Prostate gland (tissue), 2 donors: ENCODE measurements around the gene SLC24A3. TPM values are rescaled to one million over a fixed set of nuclear protein-coding genes. Genes with fewer than 3 reads are reported as not detected.

Source experiments
- DNase-seq: peaks from one replicate; pipeline ENCODE4 v3.0.0-alpha.2; 2019; ENCODE audit warnings: low spot score
- H3K27ac ChIP-seq, 2 donors: fragments of 200-600 bp; sonication (generic); 2 replicates each; pipeline ENCODE4 v1.5.1; 2017 to 2019
- H3K27me3 ChIP-seq: fragments of 200-600 bp; sonication (generic); replicated peaks from 2 replicates; pipeline ENCODE4 v1.5.1; 2019; ENCODE audit not compliant: insufficient read depth
- H3K36me3 ChIP-seq, 2 donors: fragments of 200-600 bp; sonication (generic); 1 replicate in 1 of 2; 2 replicates in 1 of 2; pipeline versions ENCODE4 v1.5.1 to v1.8.1; 2017 to 2019
- H3K4me1 ChIP-seq: fragments of 200-600 bp; sonication (generic); replicated peaks from 2 replicates; pipeline ENCODE4 v1.5.1; 2019
- H3K4me3 ChIP-seq, 2 donors: fragments of 200-600 bp; sonication (generic); 2 replicates each; pipeline ENCODE4 v1.5.1; 2017 to 2019
- H3K9me3 ChIP-seq: fragments of 200-600 bp; sonication (generic); 2 replicates; pipeline ENCODE4 v1.5.1; 2017
- CTCF ChIP-seq, 4 experiments: fragments of 200-600 bp in 2 of 4; fragments of 450-650 bp in 2 of 4; sonication (generic) in 2 of 4; IDR thresholded peaks; 1 replicate in 3 of 4; 2 replicates in 1 of 4; pipeline ENCODE4 v1.5.1; 2016 to 2019; ENCODE audit warnings: antibody characterized with exemption in 4 of 4, mild to moderate bottlenecking in 2 of 4, moderate library complexity in 2 of 4
- POLR2A ChIP-seq: fragments of 450-650 bp; IDR thresholded peaks from one replicate; pipeline ENCODE4 v1.6.1; 2016; ENCODE audit warnings: antibody characterized with exemption, mild to moderate bottlenecking
- POLR2AphosphoS5 ChIP-seq: sonication (generic); formaldehyde crosslinking; IDR thresholded peaks from one replicate; pipeline ENCODE4 v1.6.1; 2017; ENCODE audit warnings: antibody characterized with exemption
- WGBS: methylation state at CpG from one replicate; pipeline ENCODE4 v1.1.5; 2018; 5-methylcytosine and 5-hydroxymethylcytosine counted together
- intact Hi-C: fragments of 100-400 bp; cut with DNase I; formaldehyde crosslinking; loops from one replicate; pipeline ENCODE4 v1.14.2; 2022
- total RNA-seq, 2 donors: library from RNA; depleted of rRNA; stranded (reverse); fragments of >200 nt; gene quantifications; one replicate each; pipeline ENCODE4 v1.1.0, GENCODE V29; 2016

The SLC24A3 gene
- total RNA-seq, 2 donors from 2014 or later: 4.6 to 8.0 TPM

- Histone ChIP-seq H3K4me3 (no peak overlapping the region), H3K9me3 (no peaks in the 10 kb centered on the region), H3K4me1 (no peaks in the 10 kb centered on the region), H3K27ac (no peak overlapping the region), H3K36me3 (no peaks in the 10 kb centered on the region), H3K27me3 (no peaks in the 10 kb centered on the region)
- intact Hi-C loops: loop anchor here (10.0 kb wide), 1 partner anchor 242 kb away; the partner anchor contains the start of gene SLC24A3
- no peak for TF ChIP-seq CTCF (IDR thresholded peaks at IDR 0.05)
- TF ChIP-seq POLR2AphosphoS5: no peak
- no peak for TF ChIP-seq POLR2A
- 35% methylated on average over 2 of the region's 2 CpGs for WGBS
- no peak for DNase-seq
Observed at GRCh38 chr20:19456595-19457395, 244.4 kb downstream of the SLC24A3 start.

GRCh38 chr20:19457611-19458010, 245.2 kb downstream of the SLC24A3 start:
- intact Hi-C loops: loop anchor here (10.0 kb wide), 1 partner anchor 243 kb away; the partner anchor contains the start of gene SLC24A3
- H3K4me1 ChIP-seq: no peaks in the 10 kb centered on the region
- H3K27me3 ChIP-seq: no peaks in the 10 kb centered on the region
- H3K36me3 ChIP-seq: no peaks in the 10 kb centered on the region
- H3K27ac ChIP-seq: no peak overlapping the region
- WGBS: 67% methylated on average over 3 of the region's 3 CpGs
- no peaks in the 10 kb centered on the region for H3K9me3 ChIP-seq
- TF ChIP-seq POLR2A (no peak), POLR2AphosphoS5 (no peak), CTCF (IDR thresholded peaks at IDR 0.05) (no peak)
- no peak for DNase-seq
- no peak overlapping the region for H3K4me3 ChIP-seq

GRCh38 chr20:19460386-19460785, 247.9 kb downstream of the SLC24A3 start:
- DNase-seq: no peak
- intact Hi-C loops: no loop called here

GRCh38 chr20:19462491-19462890, 250.0 kb downstream of the SLC24A3 start:
- no peak for TF ChIP-seq CTCF (IDR thresholded peaks at IDR 0.05)
- intact Hi-C loops: no loop called here
- DNase-seq: no peak
- H3K4me1 ChIP-seq: no peaks in the 10 kb centered on the region
- no peak overlapping the region for H3K27ac ChIP-seq
- WGBS: 92% methylated on average over 6 of the region's 6 CpGs
- no peaks in the 10 kb centered on the region for H3K27me3 ChIP-seq
- H3K36me3 ChIP-seq: no peaks in the 10 kb centered on the region
- no peaks in the 10 kb centered on the region for H3K9me3 ChIP-seq
- no peak overlapping the region for H3K4me3 ChIP-seq

More at GRCh38 chr20:19460386-19460785, 247.9 kb downstream of the SLC24A3 start:
- Histone ChIP-seq H3K27me3 (no peaks in the 10 kb centered on the region), H3K4me1 (no peaks in the 10 kb centered on the region), H3K4me3 (no peak overlapping the region), H3K27ac (no peak overlapping the region), H3K36me3 (no peaks in the 10 kb centered on the region), H3K9me3 (no peaks in the 10 kb centered on the region)
- TF ChIP-seq POLR2AphosphoS5: no peak
- TF ChIP-seq CTCF (IDR thresholded peaks at IDR 0.05): no peak
- TF ChIP-seq POLR2A: no peak
- WGBS: 85% methylated on average over 6 of the region's 6 CpGs

GRCh38 chr20:19463597-19463996, 251.2 kb downstream of the SLC24A3 start:
- Histone ChIP-seq H3K27me3 (no peaks in the 10 kb centered on the region), H3K27ac (no peak overlapping the region), H3K4me3 (no peak overlapping the region), H3K4me1 (no peaks in the 10 kb centered on the region), H3K36me3 (no peaks in the 10 kb centered on the region), H3K9me3 (no peaks in the 10 kb centered on the region)
- no peak for DNase-seq
- intact Hi-C loops: no loop called here
- TF ChIP-seq POLR2AphosphoS5: no peak
- TF ChIP-seq POLR2A: no peak
- WGBS: 94% methylated on average over 4 of the region's 4 CpGs
